Left lung (tissue), 10 donors: ENCODE measurements around the gene HOXA9. TPM values are rescaled to one million over a fixed set of nuclear protein-coding genes. Genes with fewer than 3 reads are reported as not detected.

Experiments used
- ATAC-seq: fragments of 200-7000 bp; cut with Tn5 transposase; one replicate; pipeline ENCODE4 v1.9.1; 2020; ENCODE audit warnings: moderate library complexity
- DNase-seq, 4 donors: peaks; one replicate each; pipeline ENCODE4 v3.0.0-alpha.2; 2013 to 2020
- H3K27ac ChIP-seq, 2 donors: fragments of 200-600 bp; sonication (generic) in 1 of 2; one replicate each; pipeline versions ENCODE4 v1.5.0 to v1.8.0; 2020 to 2021
- H3K27me3 ChIP-seq, 2 donors: fragments of 200-600 bp; sonication (generic) in 1 of 2; one replicate each; pipeline versions ENCODE4 v1.5.0 to v1.8.0; 2020 to 2021
- H3K36me3 ChIP-seq, 2 donors: fragments of 200-600 bp; sonication (generic) in 1 of 2; one replicate each; pipeline versions ENCODE4 v1.5.0 to v1.8.0; 2020 to 2021
- H3K4me1 ChIP-seq, 2 donors: fragments of 200-600 bp; one replicate each; pipeline ENCODE4 v1.8.0; 2021
- H3K4me3 ChIP-seq, 2 donors: fragments of 200-600 bp; sonication (generic) in 1 of 2; one replicate each; pipeline versions ENCODE4 v1.5.0 to v1.8.0; 2020 to 2021; ENCODE audit warnings: mild to moderate bottlenecking in 1 of 2
- H3K9me3 ChIP-seq, 2 donors: fragments of 200-600 bp; sonication (generic) in 1 of 2; one replicate each; pipeline versions ENCODE4 v1.5.0 to v1.8.0; 2020 to 2021
- CTCF ChIP-seq, 2 donors: fragments of 200-600 bp; sonication (generic) in 1 of 2; IDR thresholded peaks; one replicate each; pipeline versions ENCODE4 v1.5.0 to v1.8.0; 2021; ENCODE audit warnings: antibody characterized with exemption in 2 of 2
- intact Hi-C, 2 donors: fragments of 100-400 bp; cut with DNase I; formaldehyde crosslinking; loops; one replicate each; pipeline versions ENCODE4 v1.11.2 to v1.14.2; 2022
- polyA plus RNA-seq, 6 donors: library from polyadenylated mRNA; unstranded; fragments of 120-200 nt; gene quantifications; one replicate each; pipeline ENCODE4 v1.2.1, GENCODE V29; 2013; ENCODE audit not compliant: insufficient read length in 6 of 6
- total RNA-seq, 2 donors: library from RNA; stranded (reverse); fragmentation: NEBNext Ultra II Directional; extraction: Animal tissue kit (Norgen Biotek cat#: 25700); gene quantifications; one replicate each; pipeline ENCODE4 v1.2.1, GENCODE V29; 2021
- donor health status: DM: no; HTN: yes; CAD: no.
- donor health status: DM: no; HTN: no; CAD: no.

Gene HOXA9
- total and polyA plus RNA-seq, 8 donors: 0.38 to 1.4 (median 0.57) TPM

DNA sequence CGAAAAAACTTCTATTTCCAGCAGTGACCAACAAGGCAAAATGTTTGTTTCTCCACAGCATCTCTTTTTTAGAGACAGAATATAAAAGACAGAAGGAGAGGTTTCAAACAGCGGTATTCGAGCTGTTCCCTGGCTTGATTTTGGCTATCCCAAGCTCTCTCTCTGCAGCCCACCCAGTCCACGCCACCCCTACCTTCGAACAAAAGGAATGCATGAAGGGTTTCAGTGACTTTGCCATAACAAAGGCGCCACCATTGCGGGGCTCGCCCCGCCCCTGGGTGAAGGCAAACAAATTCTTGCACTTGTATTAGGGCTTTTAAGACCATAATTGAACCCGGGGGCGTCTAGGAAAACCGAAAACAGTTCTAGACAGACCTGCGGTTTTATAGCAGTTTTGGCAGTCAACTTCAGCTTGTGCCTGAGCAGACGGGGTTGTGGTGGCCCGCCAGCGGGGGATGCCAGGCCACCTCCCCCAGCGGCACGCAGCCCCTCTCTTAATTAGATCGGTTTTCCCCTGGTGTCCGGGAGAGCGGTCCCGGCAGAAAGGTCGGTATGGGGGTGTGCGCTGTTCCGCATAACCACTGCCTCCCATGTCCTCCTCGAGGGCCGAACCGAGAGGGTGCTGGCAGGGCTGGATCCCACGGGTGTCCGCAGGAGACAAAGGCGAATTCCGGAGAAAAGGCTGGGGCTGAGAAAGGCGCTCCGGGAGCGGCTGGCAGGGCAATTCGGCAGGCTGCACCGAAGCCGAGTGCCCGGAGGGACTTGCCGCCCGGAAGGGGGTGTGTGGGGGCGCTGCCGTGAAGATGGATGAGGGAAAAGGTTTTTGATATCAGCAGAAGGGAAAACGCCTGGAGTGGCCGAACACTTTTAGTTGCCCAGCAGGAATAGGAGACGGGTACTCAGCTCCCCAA, 22.4 kb upstream of the HOXA9 start:
- intact Hi-C loops: no loop called here
- H3K4me1 ChIP-seq: peaks cover 5 to 60% of the 10 kb centered on the region in 2 donors
- DNase-seq: peak in 2 of 4 donors; percentile 29 to 51
- H3K27ac ChIP-seq: no peak overlapping the region
- H3K4me3 ChIP-seq: no peak overlapping the region
- no peak for TF ChIP-seq CTCF (IDR thresholded peaks at IDR 0.05)
- H3K27me3 ChIP-seq: peaks cover 100% of the 10 kb centered on the region in 2 donors
- ATAC-seq: no peak
- no peaks in the 10 kb centered on the region for H3K9me3 ChIP-seq
- no peaks in the 10 kb centered on the region for H3K36me3 ChIP-seq

GRCh38 chr7:27186668-27187474, 21.5 kb upstream of the HOXA9 start:
- Histone ChIP-seq H3K4me1 (peaks cover 4 to 51% of the 10 kb centered on the region in 2 donors), H3K36me3 (no peaks in the 10 kb centered on the region), H3K27ac (no peak overlapping the region), H3K27me3 (peaks cover 100% of the 10 kb centered on the region in 2 donors), H3K4me3 (no peak overlapping the region), H3K9me3 (no peaks in the 10 kb centered on the region)
- intact Hi-C loops: no loop called here
- no peak for TF ChIP-seq CTCF (IDR thresholded peaks at IDR 0.05)
- ATAC-seq: no peak
- no peak for DNase-seq

GRCh38 chr7:27185854-27186667, 20.7 kb upstream of the HOXA9 start:
- TF ChIP-seq CTCF (IDR thresholded peaks at IDR 0.05): no peak
- H3K36me3 ChIP-seq: no peaks in the 10 kb centered on the region
- H3K9me3 ChIP-seq: no peaks in the 10 kb centered on the region
- peaks cover 99 to 100% of the 10 kb centered on the region in 2 donors for H3K27me3 ChIP-seq
- H3K4me1 ChIP-seq: peaks cover 4 to 50% of the 10 kb centered on the region in 2 donors
- DNase-seq (peak in 2 of 4 donors; percentile 16 to 49), ATAC-seq (no peak)
- H3K27ac ChIP-seq: no peak overlapping the region
- no peak overlapping the region for H3K4me3 ChIP-seq
- intact Hi-C loops: no loop called here

GRCh38 chr7:27185013-27185853, 19.9 kb upstream of the HOXA9 start, which contains the start of gene HOXA11:
Gene HOXA11 (minus strand): TSS chr7:27185232. CDS start chr7:27185144, 88 bp downstream.
- no peak within 1 kb of the TSS for H3K27ac ChIP-seq
- H3K4me1 ChIP-seq: peaks cover 4 to 50% of the 10 kb centered on the region in 2 donors
- H3K4me3 ChIP-seq: peak within 1 kb of the TSS; percentile 1 to 31
- no peak for TF ChIP-seq CTCF (IDR thresholded peaks at IDR 0.05)
- ATAC-seq (no peak), DNase-seq (peak in 2 of 4 donors; percentile 28 to 51)
- intact Hi-C loops: no loop called here
- no peaks in the 10 kb centered on the region for H3K36me3 ChIP-seq
- H3K9me3 ChIP-seq: no peaks in the 10 kb centered on the region
- peaks cover 99 to 100% of the 10 kb centered on the region in 2 donors for H3K27me3 ChIP-seq
